Hepatocyte (in vitro differentiated cells): ENCODE data around the gene SLC22A8.

Experiments
- CTCF ChIP-seq: fragments of 200-600 bp; sonication (generic); IDR thresholded peaks from 2 replicates; pipeline ENCODE4 v1.5.1; 2016; ENCODE audit warnings: antibody characterized with exemption, mild to moderate bottlenecking; ENCODE audit not compliant: poor library complexity
- EZH2 ChIP-seq: fragments of 200-600 bp; sonication (generic); IDR thresholded peaks from 2 replicates; pipeline ENCODE4 v1.6.1; 2016; ENCODE audit warnings: antibody characterized with exemption, mild to moderate bottlenecking, borderline replicate concordance
- EZH2phosphoT487 ChIP-seq: fragments of 200-600 bp; sonication (generic); IDR thresholded peaks from one replicate; pipeline ENCODE4 v1.6.1; 2018; ENCODE audit warnings: antibody characterized with exemption, mild to moderate bottlenecking, low read depth, moderate library complexity; ENCODE audit not compliant: unreplicated experiment, severe bottlenecking

DNA sequence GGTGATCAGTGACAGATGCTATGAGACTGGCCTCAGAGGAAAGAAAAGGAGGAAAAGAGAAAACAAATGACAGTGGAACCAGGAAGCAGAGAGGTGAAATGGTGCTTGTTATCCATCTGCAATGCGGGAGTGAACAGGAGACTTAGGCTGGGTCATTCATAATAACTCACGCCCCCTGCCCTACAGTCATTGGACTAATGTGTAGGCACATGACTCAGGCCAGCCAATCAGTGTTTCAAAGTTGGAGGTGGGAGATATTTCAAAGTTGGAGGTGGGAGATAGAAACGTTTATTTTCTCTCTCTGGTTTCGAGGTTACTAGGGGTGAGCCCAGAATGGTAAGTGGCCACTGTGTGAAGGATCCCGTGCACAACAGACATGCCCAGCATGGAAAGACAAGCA is 61.2 kb downstream of the SLC22A8 start:
- no peak for TF ChIP-seq CTCF
- no peak for TF ChIP-seq EZH2phosphoT487
- no peak for TF ChIP-seq EZH2
